ENCODE data around the gene OSBPL10.
A peak's percentile ranks its signal among the peaks of the same experiment; 100 is the strongest.

The OSBPL10 gene

DNA sequence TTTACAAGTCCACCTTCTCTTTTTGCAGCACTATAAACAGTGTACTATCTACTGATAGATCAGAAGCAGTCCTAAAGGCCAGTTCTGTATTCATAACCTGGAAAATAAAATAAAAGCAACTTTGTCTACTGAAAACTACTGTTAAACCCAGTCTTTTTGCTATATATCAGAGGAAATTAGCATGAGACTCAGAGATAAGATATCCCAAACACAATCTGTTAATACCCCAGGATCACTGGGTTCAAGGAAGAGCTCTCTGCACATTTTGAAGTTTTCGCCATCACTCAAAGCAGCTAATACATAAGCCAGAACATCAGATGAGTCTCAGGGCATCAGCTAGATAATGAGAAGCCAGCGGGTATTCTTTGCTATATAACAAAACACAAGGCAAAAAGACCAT is 21.8 kb downstream of the OSBPL10 start:
- DNase-seq (ENCODE audit: low spot score) = no peak

GRCh38 chr3:31958701-31959152 is 22.3 kb downstream of the OSBPL10 start:
- no peak for DNase-seq (ENCODE audit: low spot score)

DNA sequence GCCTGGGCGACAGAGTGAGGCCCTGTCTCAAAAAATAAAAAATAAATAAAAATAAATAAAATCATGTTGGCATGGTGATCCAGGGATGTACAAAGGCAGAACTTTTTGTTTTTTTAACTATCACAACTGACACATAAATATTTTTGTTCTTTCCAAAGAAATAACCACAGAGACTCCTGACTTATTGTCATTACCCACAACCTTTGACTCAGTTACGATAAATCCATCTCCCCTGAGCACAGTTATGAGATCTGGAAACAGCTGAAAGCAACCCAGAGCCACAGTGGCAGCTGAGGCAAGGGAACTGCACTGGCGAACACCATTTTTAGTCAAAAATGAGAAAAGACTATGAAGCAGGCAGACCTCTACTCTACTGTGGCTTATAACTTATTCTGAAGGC is 24.0 kb downstream of the OSBPL10 start:
- DNase-seq (ENCODE audit: low spot score) = no peak

GRCh38 chr3:31955581-31955980 is 25.5 kb downstream of the OSBPL10 start:
- no peak for DNase-seq (ENCODE audit: low spot score)

DNA sequence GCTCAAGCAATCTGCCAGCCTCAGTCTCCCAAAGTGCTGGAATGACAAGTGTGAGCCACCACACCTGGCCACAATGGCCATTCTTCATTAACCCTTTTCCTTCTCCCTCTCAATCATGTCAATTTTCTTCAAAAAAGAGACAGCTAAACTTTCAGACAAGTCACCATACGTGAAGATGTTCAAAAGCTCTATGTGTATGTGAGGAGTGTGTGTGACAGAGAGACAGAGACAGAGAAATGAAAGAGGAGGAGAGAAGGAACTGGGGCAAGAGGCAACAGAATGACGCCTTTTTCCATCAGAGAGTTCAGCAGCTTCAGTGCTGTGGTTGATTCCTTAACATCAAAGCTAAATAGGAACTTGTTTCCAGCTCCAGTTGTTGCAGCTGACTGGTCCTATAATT is 27.4 kb downstream of the OSBPL10 start:
- DNase-seq (ENCODE audit: low spot score) = no peak

DNA sequence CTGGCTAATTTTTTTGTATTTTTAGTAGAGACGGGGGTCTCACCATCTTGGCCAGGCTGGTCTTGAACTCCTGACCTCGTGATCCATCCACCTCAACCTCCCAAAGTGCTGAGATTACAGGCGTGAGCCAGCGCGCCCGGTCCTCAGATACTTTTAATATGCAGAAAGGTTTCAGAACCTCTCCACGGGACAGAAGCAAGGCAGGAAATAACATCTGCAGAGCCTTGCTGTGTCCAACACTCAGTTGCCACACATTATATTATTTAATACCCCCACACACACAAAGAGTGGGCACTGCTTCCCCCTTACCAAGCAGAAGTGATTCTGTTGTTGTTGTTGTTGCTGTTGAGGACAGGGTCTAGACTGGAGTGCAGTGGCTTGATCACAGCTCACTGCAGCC is 28.0 kb downstream of the OSBPL10 start:
- DNase-seq (ENCODE audit: low spot score) = no peak

DNA sequence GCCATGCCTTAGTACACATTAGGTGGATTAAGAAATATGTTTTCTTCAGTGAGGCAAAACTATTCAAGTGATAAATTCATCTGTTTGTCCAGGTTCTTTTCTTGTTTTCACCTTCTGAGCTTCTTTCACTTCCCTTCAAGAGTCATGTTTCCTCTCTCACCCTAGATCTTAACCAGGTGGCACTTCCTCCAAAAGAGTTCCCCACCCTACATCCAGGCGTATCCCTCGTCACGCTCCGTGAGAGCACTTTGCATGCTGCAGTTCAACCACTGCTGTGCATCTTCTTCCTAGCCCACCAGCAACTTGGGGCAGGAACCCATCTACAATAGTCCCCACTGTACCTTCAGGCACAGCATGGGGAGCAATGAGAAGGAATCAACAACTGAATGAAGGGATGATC is 28.9 kb downstream of the OSBPL10 start:
- DNase-seq (ENCODE audit: low spot score) = no peak

DNA sequence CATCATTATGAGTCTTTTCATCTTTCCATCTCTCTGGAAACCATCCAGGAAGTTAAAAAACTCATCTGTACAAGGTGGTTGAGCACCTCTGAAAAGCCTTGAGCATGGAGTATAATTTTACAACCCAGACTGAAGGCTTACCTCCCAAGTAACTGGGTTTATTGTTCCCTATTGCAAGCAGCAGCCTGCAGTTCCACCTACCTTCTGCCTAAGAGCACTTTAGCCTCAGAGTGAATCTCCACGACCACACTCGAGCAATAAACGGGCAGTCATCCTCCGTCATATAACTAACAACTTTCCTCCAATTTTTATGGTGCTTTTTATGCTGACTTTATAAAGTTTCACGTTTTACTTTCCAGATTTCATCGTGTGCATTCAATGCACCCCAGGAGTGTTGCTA is 32.8 kb downstream of the OSBPL10 start:
- no peak for DNase-seq (ENCODE audit: low spot score)

DNA sequence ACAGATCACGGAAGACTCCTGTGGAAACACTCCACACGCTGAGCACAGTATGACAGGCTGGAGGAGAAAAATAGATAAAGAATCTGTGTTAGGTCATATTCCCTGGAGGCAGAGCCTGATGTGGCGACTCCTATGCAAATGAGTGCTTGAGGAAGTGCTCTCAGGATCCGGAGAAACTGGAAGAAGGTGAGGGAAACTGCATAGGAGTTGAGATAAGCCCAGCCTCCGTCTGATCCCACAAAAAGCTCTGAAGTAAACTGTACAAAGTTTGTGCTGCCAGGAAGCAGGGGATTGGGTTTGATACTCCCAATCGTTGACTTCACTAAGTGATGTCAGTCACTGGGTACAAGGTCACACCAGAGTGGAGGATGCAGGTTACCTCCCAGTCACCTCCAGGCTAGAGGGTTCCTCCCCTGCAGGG is 33.4 kb downstream of the OSBPL10 start:
- peak; percentile 62 for DNase-seq (ENCODE audit: low spot score)

- DNase-seq (ENCODE audit: low spot score) = no peak
Observed at GRCh38 chr3:31947162-31947561, 33.9 kb downstream of the OSBPL10 start.

GRCh38 chr3:31946484-31947081 is 34.5 kb downstream of the OSBPL10 start:
- DNase-seq (ENCODE audit: low spot score) = peak; percentile 37

GRCh38 chr3:31945738-31946052 is 35.4 kb downstream of the OSBPL10 start:
- DNase-seq (ENCODE audit: low spot score) = no peak

DNA sequence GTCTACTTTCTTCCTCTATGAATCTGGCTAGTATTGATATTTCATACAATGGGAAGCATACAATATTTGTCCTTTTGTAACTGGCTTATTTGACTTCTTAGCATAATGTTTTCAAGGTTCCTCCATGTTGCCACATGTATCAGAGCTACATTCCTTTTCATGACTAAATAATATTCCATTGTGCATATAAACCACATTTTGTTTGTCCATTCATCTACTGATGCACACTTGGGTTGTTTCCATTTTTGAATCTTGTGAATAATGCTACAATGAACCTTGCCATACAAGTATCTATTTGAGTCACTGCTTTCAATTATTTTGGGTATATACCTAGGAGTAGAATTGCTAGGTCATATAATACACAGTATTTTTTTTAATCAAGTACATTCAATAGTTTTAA is 38.0 kb downstream of the OSBPL10 start:
- DNase-seq (ENCODE audit: low spot score) = no peak

DNA sequence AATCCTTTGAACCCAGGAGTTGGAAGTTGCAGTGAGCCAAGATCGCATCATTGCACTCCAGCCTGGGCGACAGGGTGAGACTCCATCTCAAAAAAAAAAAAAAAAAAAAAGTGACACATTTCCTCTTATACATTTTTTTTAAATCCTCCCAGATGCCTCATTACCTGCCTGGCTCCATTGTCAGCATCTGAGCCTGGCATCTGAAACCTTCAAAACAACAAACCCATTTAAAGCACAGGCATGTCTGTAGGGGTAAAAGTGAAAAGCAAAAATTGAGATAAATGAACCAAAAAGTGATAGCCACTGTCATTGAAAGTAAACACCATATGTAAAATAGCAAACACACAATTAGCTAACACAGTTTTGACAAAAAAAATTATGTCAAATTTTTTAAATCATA is 38.6 kb downstream of the OSBPL10 start:
- DNase-seq (ENCODE audit: low spot score) = no peak

GRCh38 chr3:31937225-31937624 is 43.8 kb downstream of the OSBPL10 start:
- DNase-seq (ENCODE audit: low spot score) = no peak

DNA sequence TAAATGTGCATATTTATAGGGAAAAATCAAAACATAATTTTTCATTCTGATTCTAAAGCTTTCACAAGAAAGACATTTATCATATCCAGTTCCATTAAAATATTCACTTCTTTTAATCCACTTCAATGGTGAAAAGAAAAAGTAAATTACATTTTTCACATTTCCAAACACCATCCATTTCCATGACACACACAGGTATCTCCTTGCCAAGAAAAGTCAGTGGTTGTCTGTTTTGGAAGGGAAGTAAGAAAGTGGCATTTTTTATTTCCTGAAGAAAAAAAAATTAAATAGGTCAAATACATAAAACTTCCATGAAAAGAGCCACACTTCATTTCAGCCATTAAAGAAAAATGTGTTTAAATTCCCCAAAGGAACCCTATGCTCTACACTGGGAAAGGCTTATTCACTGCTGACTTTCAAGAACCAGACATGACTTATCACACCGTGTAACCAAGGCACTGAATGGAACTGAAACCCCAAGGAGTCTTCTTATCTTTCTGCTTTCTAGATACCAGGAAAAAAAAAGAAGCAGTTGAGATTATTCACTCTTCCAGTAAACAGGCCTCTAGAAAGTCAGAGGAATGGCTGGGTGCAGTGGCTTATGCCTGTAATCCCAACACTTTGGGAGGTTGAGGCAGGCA is 44.5 kb downstream of the OSBPL10 start:
- DNase-seq (ENCODE audit: low spot score) = peak; percentile 45

GRCh38 chr3:31934866-31935265 is 46.2 kb downstream of the OSBPL10 start:
- no peak for DNase-seq (ENCODE audit: low spot score)

GRCh38 chr3:31934018-31934417 is 47.0 kb downstream of the OSBPL10 start:
- DNase-seq (ENCODE audit: low spot score) = no peak

GRCh38 chr3:31932990-31933389 is 48.1 kb downstream of the OSBPL10 start:
- DNase-seq (ENCODE audit: low spot score) = no peak

DNA sequence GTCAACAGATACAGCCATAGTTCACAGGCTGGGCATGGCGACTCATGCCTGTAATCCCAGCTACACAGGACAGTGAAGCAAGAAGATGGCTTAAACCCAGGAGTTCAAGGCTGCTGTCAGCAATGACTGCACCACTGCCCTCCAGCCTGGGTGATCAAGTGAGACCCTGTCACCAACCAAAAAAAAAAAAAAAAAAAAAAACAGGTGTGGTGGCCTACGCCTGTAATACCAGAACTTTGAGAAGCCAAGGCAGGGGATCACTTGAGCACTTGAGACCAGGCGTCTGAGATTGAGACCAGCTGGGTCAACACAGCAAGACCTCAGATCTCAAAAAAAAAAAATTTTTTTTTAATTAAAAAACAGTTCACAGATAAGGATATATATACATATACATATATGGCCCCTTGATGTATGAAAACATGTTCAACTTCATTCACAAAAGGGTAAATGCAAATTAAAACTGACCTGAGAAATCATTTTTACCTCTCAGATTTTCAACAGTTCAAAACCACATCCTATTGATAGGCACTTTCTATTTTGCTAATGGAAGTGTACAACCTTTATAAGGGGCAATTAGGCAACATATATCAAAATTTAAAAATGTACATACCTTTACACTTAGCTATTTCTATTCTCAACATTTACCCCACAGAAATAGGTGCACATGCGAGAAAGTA is 51.1 kb downstream of the OSBPL10 start:
- DNase-seq (ENCODE audit: low spot score) = no peak

- no peak for DNase-seq (ENCODE audit: low spot score)
Observed at GRCh38 chr3:31927811-31928210, 53.3 kb downstream of the OSBPL10 start.

GRCh38 chr3:31926543-31926942 is 54.5 kb downstream of the OSBPL10 start:
- no peak for DNase-seq (ENCODE audit: low spot score)

- DNase-seq (ENCODE audit: low spot score) = no peak
Observed at GRCh38 chr3:31925271-31925630, 55.8 kb downstream of the OSBPL10 start.
